Measurements from ENCODE around the gene ERAL1. TPM values are rescaled to one million over a fixed set of nuclear protein-coding genes. Genes with fewer than 3 reads are reported as not detected.

Gene ERAL1
- total and polyA plus RNA-seq, 2 experiments from 2014 or later = 77.1 to 121 TPM

- 0 out of 2 replicates have a peak, but pooled peaks cover 3% of the 10 kb centered on the region for H3F3A ChIP-seq (replicated peaks; ENCODE audit: low read depth)
- TF ChIP-seq ZNF114 (CRISPR knock-in tag; IDR thresholded peaks at IDR 0.05) = no peak
- TF ChIP-seq EZH2phosphoT487 (IDR thresholded peaks at IDR 0.05; ENCODE audit: unreplicated experiment) = no peak
- no peak for TF ChIP-seq ZNF331 (CRISPR knock-in tag; IDR thresholded peaks at IDR 0.05; ENCODE audit: low read depth)
- TF ChIP-seq NANOG (IDR thresholded peaks at IDR 0.05; ENCODE audit: borderline replicate concordance) = no peak
- no peak for TF ChIP-seq ETS1 (IDR thresholded peaks at IDR 0.05)
- no peak for TF ChIP-seq CREB1 (CRISPR knock-in tag; IDR thresholded peaks at IDR 0.05; ENCODE audit: low read depth)
- no peak for TF ChIP-seq REST (IDR thresholded peaks at IDR 0.05; ENCODE audit: unreplicated experiment)
- TF ChIP-seq CTCF (conservative IDR thresholded peaks at IDR 0.05; ENCODE audit: low read depth in 2 of 2) = no peak
- TF ChIP-seq ZNF462 (CRISPR knock-in tag; IDR thresholded peaks at IDR 0.05) = no peak
- TF ChIP-seq POLR2AphosphoS5 (IDR thresholded peaks at IDR 0.05; ENCODE audit: low read depth) = no peak
- TF ChIP-seq STAT1 (IDR thresholded peaks at IDR 0.05; ENCODE audit: unreplicated experiment) = no peak
- TF ChIP-seq JUNB (IDR thresholded peaks at IDR 0.05; ENCODE audit: unreplicated experiment) = no peak
- no peak for TF ChIP-seq EZH2 (IDR thresholded peaks at IDR 0.05; ENCODE audit: low read depth, unreplicated experiment)
- H3K79me2 ChIP-seq (replicated peaks; ENCODE audit: insufficient read depth) = no peaks in the 10 kb centered on the region
- no peaks in the 10 kb centered on the region for H3K4me1 ChIP-seq (ENCODE audit: insufficient read depth)
- DNase-seq (ENCODE audit: low spot score) (no peak), ATAC-seq (no peak)
- H4K20me1 ChIP-seq (replicated peaks; ENCODE audit: insufficient read depth) = no peaks in the 10 kb centered on the region
- Mint-ChIP-seq H3K4me1 (no peaks in the 10 kb centered on the region; the same call in 2 of the 3 replicates), H3K4me3 (no peak overlapping the region; the same call in 2 of the 3 replicates), H3K27ac (no peak overlapping the region; the same call in 1 of the 2 replicates), H3K27me3 (ENCODE audit: insufficient read depth, low read depth, poor library complexity) (peaks cover 7% of the 10 kb centered on the region), H3K9me3 (no peaks in the 10 kb centered on the region; the same call in 2 of the 3 replicates), H3K36me3 (ENCODE audit: low read depth) (no peaks in the 10 kb centered on the region)
- H3K36me3 ChIP-seq (ENCODE audit: insufficient read depth) = no peaks in the 10 kb centered on the region
- H3K4me3 ChIP-seq = no peak overlapping the region
- H2AFZ ChIP-seq = peak overlapping the region; percentile 52; the same call in 1 of the 2 replicates
- H3K9me2 ChIP-seq (ENCODE audit: insufficient read depth) = no peaks in the 10 kb centered on the region
- H3K4me2 ChIP-seq = no peak overlapping the region
- no peak overlapping the region for H3K27ac ChIP-seq (ENCODE audit: low read depth)
- H3K27me3 ChIP-seq (ENCODE audit: insufficient read depth) = no peaks in the 10 kb centered on the region
These were observed 16.3 kb downstream of the ERAL1 start for GRCh38 chr17:28871056-28871579.

All from GM23338 (cell line).